Trophoblast cell (in vitro differentiated cells and primary cell): ENCODE results near the gene MTHFD1L.

ENCODE experiments used
- DNase-seq, 2 donors: peaks; one replicate each; pipeline ENCODE4 v3.0.0-alpha.2; 2016
- H2AFZ ChIP-seq: 2 replicates; pipeline ENCODE4 v1.6.1; 2013; ENCODE audit warnings: low read length, moderate library complexity, mild to moderate bottlenecking; ENCODE audit not compliant: insufficient read depth, poor library complexity
- H2AK5ac ChIP-seq: 2 replicates; pipeline ENCODE4 v1.6.1; 2013; ENCODE audit warnings: mild to moderate bottlenecking, low read length
- H2BK120ac ChIP-seq: 2 replicates; pipeline ENCODE4 v1.6.1; 2013; ENCODE audit warnings: low read length, mild to moderate bottlenecking, moderate library complexity; ENCODE audit not compliant: insufficient read depth, poor library complexity
- H2BK12ac ChIP-seq: 2 replicates; pipeline ENCODE4 v1.6.1; 2013; ENCODE audit warnings: mild to moderate bottlenecking, low read length, moderate library complexity
- H2BK5ac ChIP-seq: 2 replicates; pipeline ENCODE4 v1.6.1; 2013; ENCODE audit warnings: low read length, low read depth, moderate library complexity, mild to moderate bottlenecking; ENCODE audit not compliant: poor library complexity
- H3K14ac ChIP-seq: 2 replicates; pipeline ENCODE4 v1.6.1; 2013; ENCODE audit warnings: mild to moderate bottlenecking, low read length
- H3K18ac ChIP-seq: 2 replicates; pipeline ENCODE4 v1.6.1; 2013; ENCODE audit warnings: mild to moderate bottlenecking, low read length
- H3K23ac ChIP-seq: 2 replicates; pipeline ENCODE4 v1.6.1; 2013; ENCODE audit warnings: low read length
- H3K27ac ChIP-seq: 2 replicates; pipeline ENCODE4 v1.5.1; 2013; ENCODE audit warnings: low read depth, mild to moderate bottlenecking, inconsistent platforms, low read length, moderate library complexity
- H3K27me3 ChIP-seq: 2 replicates; pipeline ENCODE4 v1.6.1; 2013; ENCODE audit warnings: inconsistent platforms, mild to moderate bottlenecking, low read length, moderate library complexity; ENCODE audit not compliant: insufficient read depth
- H3K36me3 ChIP-seq, 2 experiments: 1 replicate in 1 of 2; 2 replicates in 1 of 2; pipeline ENCODE4 v1.6.1; 2013; ENCODE audit warnings: low read length in 2 of 2, mild to moderate bottlenecking in 2 of 2, moderate library complexity in 1 of 2; ENCODE audit not compliant: insufficient read depth in 2 of 2, control insufficient read depth in 1 of 2
- H3K4ac ChIP-seq: 2 replicates; pipeline ENCODE4 v1.6.1; 2013; ENCODE audit warnings: low read depth, mild to moderate bottlenecking, low read length, moderate library complexity
- H3K4me1 ChIP-seq, 2 experiments: 1 replicate in 1 of 2; 2 replicates in 1 of 2; pipeline ENCODE4 v1.6.1; 2013; ENCODE audit warnings: low read length in 2 of 2, mild to moderate bottlenecking in 2 of 2, moderate library complexity in 1 of 2; ENCODE audit not compliant: insufficient read depth in 2 of 2, control insufficient read depth in 1 of 2
- H3K4me2 ChIP-seq: 2 replicates; pipeline ENCODE4 v1.6.1; 2013; ENCODE audit warnings: inconsistent platforms, mild to moderate bottlenecking, low read length, moderate library complexity
- H3K4me3 ChIP-seq: 2 replicates; pipeline ENCODE4 v1.5.1; 2013; ENCODE audit warnings: mild to moderate bottlenecking, low read depth, low read length, inconsistent platforms
- H3K79me1 ChIP-seq: one replicate; pipeline ENCODE4 v1.6.1; 2013; ENCODE audit warnings: low read length
- H3K79me2 ChIP-seq: 2 replicates; pipeline ENCODE4 v1.6.1; 2013; ENCODE audit warnings: low read length, mild to moderate bottlenecking; ENCODE audit not compliant: control insufficient read depth, insufficient read depth, poor library complexity
- H3K9ac ChIP-seq: 2 replicates; pipeline ENCODE4 v1.6.1; 2013; ENCODE audit warnings: mild to moderate bottlenecking, low read length
- H3K9me3 ChIP-seq: 2 replicates; pipeline ENCODE4 v1.6.1; 2013; ENCODE audit warnings: low read depth, mild to moderate bottlenecking, control low read depth, inconsistent platforms, low read length; ENCODE audit not compliant: insufficient read depth
- H4K12ac ChIP-seq: 2 replicates; pipeline ENCODE4 v1.6.1; 2013; ENCODE audit warnings: low read depth, mild to moderate bottlenecking, low read length, moderate library complexity
- H4K8ac ChIP-seq: 2 replicates; pipeline ENCODE4 v1.6.1; 2013; ENCODE audit warnings: low read depth, mild to moderate bottlenecking, low read length, moderate library complexity
- H4K91ac ChIP-seq: one replicate; pipeline ENCODE4 v1.6.1; 2013; ENCODE audit warnings: low read depth, mild to moderate bottlenecking, low read length, moderate library complexity
- WGBS: extraction: QIAGEN DNeasy Blood & Tissue Kit; methylation state at CpG from one replicate; pipeline ENCODE4 v1.1.7; 2013; ENCODE audit warnings: missing lambda C conversion rate; ENCODE audit not compliant: insufficient read length, insufficient coverage; ENCODE audit errors: extremely low coverage; 5-methylcytosine and 5-hydroxymethylcytosine counted together

MTHFD1L gene

GRCh38 chr6:150878347-150879213 is 13.1 kb downstream of the MTHFD1L start:
- peak overlapping the region; percentile 37 for H2BK120ac ChIP-seq
- peak overlapping the region; percentile 52 for H2AFZ ChIP-seq
- no CpG with 5 or more reads among the region's 9 CpGs for WGBS
- H2BK5ac ChIP-seq, result peak overlapping the region; percentile 51
- H3K4me3 ChIP-seq, result no peak overlapping the region
- H3K27me3 ChIP-seq, result no peaks in the 10 kb centered on the region
- no peak overlapping the region for H3K27ac ChIP-seq
- H4K12ac ChIP-seq, result no peak overlapping the region
- peak overlapping the region; percentile 40 for H4K8ac ChIP-seq
- H3K23ac ChIP-seq, result no peak overlapping the region
- no peak overlapping the region for H4K91ac ChIP-seq
- H3K9me3 ChIP-seq, result no peaks in the 10 kb centered on the region
- H2AK5ac ChIP-seq, result no peak overlapping the region
- H3K4me2 ChIP-seq, result no peak overlapping the region
- H3K14ac ChIP-seq, result no peak overlapping the region
- H3K36me3 ChIP-seq, result peaks cover 3 to 8% of the 10 kb centered on the region in 2 experiments
- no peaks in the 10 kb centered on the region for H3K79me2 ChIP-seq
- H3K9ac ChIP-seq, result no peak overlapping the region
- H3K79me1 ChIP-seq, result peaks cover 4% of the 10 kb centered on the region
- no peak overlapping the region for H3K18ac ChIP-seq
- peaks cover 7 to 9% of the 10 kb centered on the region in 2 experiments for H3K4me1 ChIP-seq
- no peak overlapping the region for H3K4ac ChIP-seq
- H2BK12ac ChIP-seq, result no peak overlapping the region
- DNase-seq, result no peak

- H3K36me3 ChIP-seq, result peaks cover 11 to 16% of the 10 kb centered on the region in 2 experiments
- no peak overlapping the region for H2AFZ ChIP-seq
- H2BK5ac ChIP-seq, result no peak overlapping the region
- no peak overlapping the region for H3K14ac ChIP-seq
- H3K27ac ChIP-seq, result no peak overlapping the region
- H2BK12ac ChIP-seq, result no peak overlapping the region
- H3K27me3 ChIP-seq, result no peaks in the 10 kb centered on the region
- H4K91ac ChIP-seq, result no peak overlapping the region
- H2BK120ac ChIP-seq, result no peak overlapping the region
- H3K23ac ChIP-seq, result no peak overlapping the region
- H3K4me2 ChIP-seq, result no peak overlapping the region
- no peak for DNase-seq
- H3K79me2 ChIP-seq, result no peaks in the 10 kb centered on the region
- H3K4me1 ChIP-seq, result peaks cover 6 to 7% of the 10 kb centered on the region in 2 experiments
- H3K9me3 ChIP-seq, result no peaks in the 10 kb centered on the region
- H3K4me3 ChIP-seq, result no peak overlapping the region
- no peak overlapping the region for H3K4ac ChIP-seq
- no peak overlapping the region for H4K12ac ChIP-seq
- peaks cover 4% of the 10 kb centered on the region for H3K79me1 ChIP-seq
- no peak overlapping the region for H4K8ac ChIP-seq
- H3K9ac ChIP-seq, result no peak overlapping the region
- H2AK5ac ChIP-seq, result no peak overlapping the region
- no peak overlapping the region for H3K18ac ChIP-seq
- WGBS, result no CpG with 5 or more reads among the region's 3 CpGs
Measured at GRCh38 chr6:150880336-150880735, 14.8 kb downstream of the MTHFD1L start.

- H3K79me2 ChIP-seq, result no peaks in the 10 kb centered on the region
- H3K4me1 ChIP-seq, result peaks cover 6 to 7% of the 10 kb centered on the region in 2 experiments
- no peak overlapping the region for H2AK5ac ChIP-seq
- H3K4me2 ChIP-seq, result no peak overlapping the region
- H3K9me3 ChIP-seq, result no peaks in the 10 kb centered on the region
- no peak overlapping the region for H4K12ac ChIP-seq
- no peaks in the 10 kb centered on the region for H3K27me3 ChIP-seq
- no peak overlapping the region for H3K4ac ChIP-seq
- H3K18ac ChIP-seq, result no peak overlapping the region
- peak; percentile 82 to 85 for DNase-seq
- no peak overlapping the region for H2BK120ac ChIP-seq
- peaks cover 4% of the 10 kb centered on the region for H3K79me1 ChIP-seq
- H3K27ac ChIP-seq, result peak overlapping the region; percentile 58
- H4K91ac ChIP-seq, result no peak overlapping the region
- H3K4me3 ChIP-seq, result no peak overlapping the region
- no peak overlapping the region for H2AFZ ChIP-seq
- peaks cover 16 to 18% of the 10 kb centered on the region in 2 experiments for H3K36me3 ChIP-seq
- no peak overlapping the region for H3K14ac ChIP-seq
- H3K23ac ChIP-seq, result no peak overlapping the region
- no peak overlapping the region for H2BK5ac ChIP-seq
- no CpG with 5 or more reads among the region's 3 CpGs for WGBS
- no peak overlapping the region for H4K8ac ChIP-seq
- H2BK12ac ChIP-seq, result no peak overlapping the region
- no peak overlapping the region for H3K9ac ChIP-seq
Measured at GRCh38 chr6:150881911-150882481, 16.5 kb downstream of the MTHFD1L start.

- Histone ChIP-seq H3K9me3 (no peaks in the 10 kb centered on the region), H2AFZ (no peak overlapping the region), H3K79me1 (peaks cover 3% of the 10 kb centered on the region)
Measured at GRCh38 chr6:150883521-150883920, 18.0 kb downstream of the MTHFD1L start.

More at GRCh38 chr6:150883521-150883920, 18.0 kb downstream of the MTHFD1L start:
- H3K9ac ChIP-seq, result no peak overlapping the region
- H3K4me2 ChIP-seq, result no peak overlapping the region
- no peak for DNase-seq
- H3K79me2 ChIP-seq, result no peaks in the 10 kb centered on the region
- no CpG with 5 or more reads among the region's 3 CpGs for WGBS
- no peak overlapping the region for H3K14ac ChIP-seq
- H3K4me1 ChIP-seq, result peaks cover 4 to 5% of the 10 kb centered on the region in 2 experiments
- no peak overlapping the region for H3K27ac ChIP-seq
- no peaks in the 10 kb centered on the region for H3K27me3 ChIP-seq
- H4K91ac ChIP-seq, result no peak overlapping the region
- H2AK5ac ChIP-seq, result no peak overlapping the region
- no peak overlapping the region for H3K4ac ChIP-seq
- H2BK12ac ChIP-seq, result no peak overlapping the region
- no peak overlapping the region for H3K18ac ChIP-seq
- no peak overlapping the region for H4K12ac ChIP-seq
- no peak overlapping the region for H2BK5ac ChIP-seq
- H3K4me3 ChIP-seq, result no peak overlapping the region
- no peak overlapping the region for H2BK120ac ChIP-seq
- no peak overlapping the region for H4K8ac ChIP-seq
- no peak overlapping the region for H3K23ac ChIP-seq
- peaks cover 14 to 19% of the 10 kb centered on the region in 2 experiments for H3K36me3 ChIP-seq
